K562 (cell line): ENCODE results near the gene HBQ1. TPM values are rescaled to one million over a fixed set of nuclear protein-coding genes. Genes with fewer than 3 reads are reported as not detected.

Experiments used
- KLF13 ChIP-seq: fragments of 450-650 bp; IDR thresholded peaks from 2 replicates; pipeline ENCODE4 v1.6.1; 2016; ENCODE audit warnings: missing genetic modification characterization, low read depth, mild to moderate bottlenecking, missing compliant biosample characterization, moderate library complexity, borderline replicate concordance
- MCM5 ChIP-seq: fragments of 450-650 bp; IDR thresholded peaks from 2 replicates; pipeline ENCODE4 v1.6.1; 2016; ENCODE audit warnings: low read depth
- NFRKB ChIP-seq: fragments of 450-650 bp; IDR thresholded peaks from 2 replicates; pipeline ENCODE4 v1.6.1; 2016; ENCODE audit warnings: low read depth
- OTX1 ChIP-seq: fragments of 450-650 bp; formaldehyde crosslinking; IDR thresholded peaks from 2 replicates; pipeline ENCODE4 v1.4.0; 2022; ENCODE audit warnings: mild to moderate bottlenecking
- POLR2B ChIP-seq: fragments of 450-650 bp; IDR thresholded peaks from 2 replicates; pipeline ENCODE4 v1.6.1; 2018; ENCODE audit warnings: low read depth; ENCODE audit not compliant: partially characterized antibody
- SIN3A ChIP-seq, 2 experiments: fragments of 150-350 bp in 1 of 2; IDR thresholded peaks; 2 replicates each; pipeline ENCODE4 v1.6.1; 2011 to 2016; ENCODE audit warnings: borderline replicate concordance in 2 of 2, low read depth in 2 of 2, low read length in 2 of 2, mild to moderate bottlenecking in 2 of 2, moderate library complexity in 2 of 2; ENCODE audit not compliant: control insufficient read depth in 1 of 2
- TRIM24 ChIP-seq, 2 experiments: fragments of 450-650 bp; IDR thresholded peaks; 2 replicates each; pipeline ENCODE4 v1.6.1; 2016
- UBTF ChIP-seq, 2 experiments: IDR thresholded peaks; 2 replicates each; pipeline ENCODE4 v1.6.1; 2012; ENCODE audit warnings: improper control_type of control experiment in 2 of 2, low read depth in 2 of 2, low read length in 2 of 2, borderline replicate concordance in 1 of 2
- XRCC5 ChIP-seq: fragments of 200-400 bp; formaldehyde crosslinking; IDR thresholded peaks from 2 replicates; pipeline ENCODE4 v1.6.1; 2017; ENCODE audit warnings: low read depth, mild to moderate bottlenecking, low read length
- ZNF316 ChIP-seq: fragments of 450-650 bp; IDR thresholded peaks from 2 replicates; pipeline ENCODE4 v1.6.1; 2016
- ZNF408 ChIP-seq: fragments of 250-450 bp; sonication (Bioruptor Pico); IDR thresholded peaks from 2 replicates; pipeline ENCODE4 v1.4.0; 2020; ENCODE audit warnings: low read depth, mild to moderate bottlenecking, moderate library complexity
- polyA plus RNA-seq, 8 experiments: library from polyadenylated mRNA; depleted of rRNA in 4 of 8; stranded (reverse) in 5 of 8; unstranded in 3 of 8; fragments of >200 nt; fragmentation: Nextera tagmentation in 2 of 8; fragmentation: Illumina TruSeq in 1 of 8; extraction: Ambion mirVana in 2 of 8; extraction: Trizol in 1 of 8; gene quantifications; 2 replicates each; pipeline versions ENCODE4 v1.2.1 to v1.2.3, GENCODE V29; 2011 to 2014; ENCODE audit warnings: inconsistent platforms in 1 of 8, missing spikeins in 1 of 8
- total RNA-seq, 7 experiments: library from RNA; depleted of rRNA in 6 of 7; stranded (reverse); fragments of >200 nt in 6 of 7; fragmentation: Illumina TruSeq in 2 of 7; extraction: Trizol in 2 of 7; gene quantifications; 2 replicates each; pipeline versions ENCODE4 v1.2.1 to v1.2.3, GENCODE V29; 2011 to 2021; ENCODE audit warnings: low replicate concordance in 1 of 7
- TF ChIP-seq, protein P1 (sequence below): sonication (generic); formaldehyde crosslinking; IDR thresholded peaks from 2 replicates; pipeline ENCODE4 v1.8.0; 2022; ENCODE audit warnings: mild to moderate bottlenecking, missing genetic modification reagents
- TF ChIP-seq, protein P2 (sequence below): fragments of 450-650 bp; IDR thresholded peaks from 2 replicates; pipeline ENCODE4 v1.6.1; 2018; ENCODE audit not compliant: partially characterized antibody
- TF ChIP-seq, protein P3 (sequence below): fragments of 200-800 bp; sonication (Bioruptor generic); IDR thresholded peaks from 2 replicates; pipeline ENCODE4 v1.6.1; 2016; ENCODE audit warnings: missing genetic modification characterization, missing compliant biosample characterization

The HBQ1 gene
- total and polyA plus RNA-seq, 9 of the 15 experiments (the other 6 are each of a cell fraction or from before 2014, with no cell fraction given), result 2.3 to 190 (median 19.8) TPM

GRCh38 chr16:228852-229730 is 48.8 kb downstream of the HBQ1 start, which contains the start of gene LUC7L (continued):
- TF ChIP-seq ZNF408, result no peak
- TF ChIP-seq TRIM24 (IDR thresholded peaks at IDR 0.05), result no peak
- TF ChIP-seq NFRKB, result no peak
- no peak for TF ChIP-seq MCM5
- TF ChIP-seq UBTF (IDR thresholded peaks at IDR 0.05; ENCODE audit: borderline replicate concordance in 1 of 2, low read depth in 2 of 2, low read length in 2 of 2), result peak in 1 of 2 experiments; percentile 63; a peak in 1 of 4 replicates
- peak; percentile 97 for TF ChIP-seq POLR2B
- TF ChIP-seq, protein P1, sequence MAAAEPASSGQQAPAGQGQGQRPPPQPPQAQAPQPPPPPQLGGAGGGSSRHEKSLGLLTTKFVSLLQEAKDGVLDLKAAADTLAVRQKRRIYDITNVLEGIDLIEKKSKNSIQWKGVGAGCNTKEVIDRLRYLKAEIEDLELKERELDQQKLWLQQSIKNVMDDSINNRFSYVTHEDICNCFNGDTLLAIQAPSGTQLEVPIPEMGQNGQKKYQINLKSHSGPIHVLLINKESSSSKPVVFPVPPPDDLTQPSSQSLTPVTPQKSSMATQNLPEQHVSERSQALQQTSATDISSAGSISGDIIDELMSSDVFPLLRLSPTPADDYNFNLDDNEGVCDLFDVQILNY (CRISPR knock-in tag), result no peak
- TF ChIP-seq, protein P2, sequence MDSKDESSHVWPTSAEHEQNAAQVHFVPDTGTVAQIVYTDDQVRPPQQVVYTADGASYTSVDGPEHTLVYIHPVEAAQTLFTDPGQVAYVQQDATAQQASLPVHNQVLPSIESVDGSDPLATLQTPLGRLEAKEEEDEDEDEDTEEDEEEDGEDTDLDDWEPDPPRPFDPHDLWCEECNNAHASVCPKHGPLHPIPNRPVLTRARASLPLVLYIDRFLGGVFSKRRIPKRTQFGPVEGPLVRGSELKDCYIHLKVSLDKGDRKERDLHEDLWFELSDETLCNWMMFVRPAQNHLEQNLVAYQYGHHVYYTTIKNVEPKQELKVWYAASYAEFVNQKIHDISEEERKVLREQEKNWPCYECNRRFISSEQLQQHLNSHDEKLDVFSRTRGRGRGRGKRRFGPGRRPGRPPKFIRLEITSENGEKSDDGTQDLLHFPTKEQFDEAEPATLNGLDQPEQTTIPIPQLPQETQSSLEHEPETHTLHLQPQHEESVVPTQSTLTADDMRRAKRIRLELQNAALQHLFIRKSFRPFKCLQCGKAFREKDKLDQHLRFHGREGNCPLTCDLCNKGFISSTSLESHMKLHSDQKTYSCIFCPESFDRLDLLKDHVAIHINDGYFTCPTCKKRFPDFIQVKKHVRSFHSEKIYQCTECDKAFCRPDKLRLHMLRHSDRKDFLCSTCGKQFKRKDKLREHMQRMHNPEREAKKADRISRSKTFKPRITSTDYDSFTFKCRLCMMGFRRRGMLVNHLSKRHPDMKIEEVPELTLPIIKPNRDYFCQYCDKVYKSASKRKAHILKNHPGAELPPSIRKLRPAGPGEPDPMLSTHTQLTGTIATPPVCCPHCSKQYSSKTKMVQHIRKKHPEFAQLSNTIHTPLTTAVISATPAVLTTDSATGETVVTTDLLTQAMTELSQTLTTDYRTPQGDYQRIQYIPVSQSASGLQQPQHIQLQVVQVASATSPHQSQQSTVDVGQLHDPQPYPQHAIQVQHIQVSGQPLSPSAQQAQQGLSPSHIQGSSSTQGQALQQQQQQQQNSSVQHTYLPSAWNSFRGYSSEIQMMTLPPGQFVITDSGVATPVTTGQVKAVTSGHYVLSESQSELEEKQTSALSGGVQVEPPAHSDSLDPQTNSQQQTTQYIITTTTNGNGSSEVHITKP, result peak; percentile 68
- TF ChIP-seq ZNF316, result peak; percentile 25; the same call in 1 of the 2 replicates
- 0 out of 2 replicates have a peak, but pooled peaks have one; percentile 55 for TF ChIP-seq OTX1 (CRISPR knock-in tag)
- TF ChIP-seq, protein P3, sequence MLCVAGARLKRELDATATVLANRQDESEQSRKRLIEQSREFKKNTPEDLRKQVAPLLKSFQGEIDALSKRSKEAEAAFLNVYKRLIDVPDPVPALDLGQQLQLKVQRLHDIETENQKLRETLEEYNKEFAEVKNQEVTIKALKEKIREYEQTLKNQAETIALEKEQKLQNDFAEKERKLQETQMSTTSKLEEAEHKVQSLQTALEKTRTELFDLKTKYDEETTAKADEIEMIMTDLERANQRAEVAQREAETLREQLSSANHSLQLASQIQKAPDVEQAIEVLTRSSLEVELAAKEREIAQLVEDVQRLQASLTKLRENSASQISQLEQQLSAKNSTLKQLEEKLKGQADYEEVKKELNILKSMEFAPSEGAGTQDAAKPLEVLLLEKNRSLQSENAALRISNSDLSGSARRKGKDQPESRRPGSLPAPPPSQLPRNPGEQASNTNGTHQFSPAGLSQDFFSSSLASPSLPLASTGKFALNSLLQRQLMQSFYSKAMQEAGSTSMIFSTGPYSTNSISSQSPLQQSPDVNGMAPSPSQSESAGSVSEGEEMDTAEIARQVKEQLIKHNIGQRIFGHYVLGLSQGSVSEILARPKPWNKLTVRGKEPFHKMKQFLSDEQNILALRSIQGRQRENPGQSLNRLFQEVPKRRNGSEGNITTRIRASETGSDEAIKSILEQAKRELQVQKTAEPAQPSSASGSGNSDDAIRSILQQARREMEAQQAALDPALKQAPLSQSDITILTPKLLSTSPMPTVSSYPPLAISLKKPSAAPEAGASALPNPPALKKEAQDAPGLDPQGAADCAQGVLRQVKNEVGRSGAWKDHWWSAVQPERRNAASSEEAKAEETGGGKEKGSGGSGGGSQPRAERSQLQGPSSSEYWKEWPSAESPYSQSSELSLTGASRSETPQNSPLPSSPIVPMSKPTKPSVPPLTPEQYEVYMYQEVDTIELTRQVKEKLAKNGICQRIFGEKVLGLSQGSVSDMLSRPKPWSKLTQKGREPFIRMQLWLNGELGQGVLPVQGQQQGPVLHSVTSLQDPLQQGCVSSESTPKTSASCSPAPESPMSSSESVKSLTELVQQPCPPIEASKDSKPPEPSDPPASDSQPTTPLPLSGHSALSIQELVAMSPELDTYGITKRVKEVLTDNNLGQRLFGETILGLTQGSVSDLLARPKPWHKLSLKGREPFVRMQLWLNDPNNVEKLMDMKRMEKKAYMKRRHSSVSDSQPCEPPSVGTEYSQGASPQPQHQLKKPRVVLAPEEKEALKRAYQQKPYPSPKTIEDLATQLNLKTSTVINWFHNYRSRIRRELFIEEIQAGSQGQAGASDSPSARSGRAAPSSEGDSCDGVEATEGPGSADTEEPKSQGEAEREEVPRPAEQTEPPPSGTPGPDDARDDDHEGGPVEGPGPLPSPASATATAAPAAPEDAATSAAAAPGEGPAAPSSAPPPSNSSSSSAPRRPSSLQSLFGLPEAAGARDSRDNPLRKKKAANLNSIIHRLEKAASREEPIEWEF (CRISPR knock-in tag), result no peak
- TF ChIP-seq SIN3A (IDR thresholded peaks at IDR 0.05; ENCODE audit: borderline replicate concordance in 2 of 2, control insufficient read depth in 1 of 2, low read depth in 2 of 2, low read length in 2 of 2), result peak; percentile 21 to 71; a peak in 2 of 4 replicates
- no peak for TF ChIP-seq XRCC5
- TF ChIP-seq KLF13 (tag), result 0 out of 2 replicates have a peak, but pooled peaks have one; percentile 52
